ENCODE measurements around the gene SLC47A2. TPM values are rescaled to one million over a fixed set of nuclear protein-coding genes. Genes with fewer than 3 reads are reported as not detected.

The SLC47A2 gene
- total and polyA plus RNA-seq, 2 experiments from 2014 or later: not detected

DNA sequence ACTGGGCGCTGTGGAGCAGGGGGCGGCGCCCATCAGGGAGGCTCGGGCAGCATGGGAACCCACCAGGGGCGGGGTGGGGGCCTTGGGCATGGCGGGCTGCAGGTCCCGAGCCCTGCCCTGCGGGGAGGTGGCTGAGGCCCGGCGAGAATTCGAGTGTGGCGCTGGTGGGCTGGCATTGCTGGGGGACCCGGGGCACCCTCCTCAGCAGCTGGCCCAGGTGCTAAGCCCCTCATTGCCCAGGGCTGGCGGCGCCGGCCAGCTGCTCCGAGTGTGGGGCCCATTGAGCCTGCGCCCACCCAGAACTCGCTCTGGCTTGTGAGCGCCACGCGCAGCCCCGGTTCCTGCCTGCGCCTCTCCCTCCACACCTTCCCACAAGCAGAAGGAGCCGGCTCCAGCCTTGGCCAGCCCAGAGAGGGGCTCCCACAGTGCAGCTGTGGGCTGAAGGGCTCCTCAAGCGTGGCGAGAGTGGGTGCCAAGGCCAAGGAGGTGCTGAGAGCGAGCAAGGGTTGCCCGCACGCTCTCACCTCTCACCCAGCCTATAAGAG, 62.0 kb downstream of the SLC47A2 start (continued):
- TF ChIP-seq, protein P1, sequence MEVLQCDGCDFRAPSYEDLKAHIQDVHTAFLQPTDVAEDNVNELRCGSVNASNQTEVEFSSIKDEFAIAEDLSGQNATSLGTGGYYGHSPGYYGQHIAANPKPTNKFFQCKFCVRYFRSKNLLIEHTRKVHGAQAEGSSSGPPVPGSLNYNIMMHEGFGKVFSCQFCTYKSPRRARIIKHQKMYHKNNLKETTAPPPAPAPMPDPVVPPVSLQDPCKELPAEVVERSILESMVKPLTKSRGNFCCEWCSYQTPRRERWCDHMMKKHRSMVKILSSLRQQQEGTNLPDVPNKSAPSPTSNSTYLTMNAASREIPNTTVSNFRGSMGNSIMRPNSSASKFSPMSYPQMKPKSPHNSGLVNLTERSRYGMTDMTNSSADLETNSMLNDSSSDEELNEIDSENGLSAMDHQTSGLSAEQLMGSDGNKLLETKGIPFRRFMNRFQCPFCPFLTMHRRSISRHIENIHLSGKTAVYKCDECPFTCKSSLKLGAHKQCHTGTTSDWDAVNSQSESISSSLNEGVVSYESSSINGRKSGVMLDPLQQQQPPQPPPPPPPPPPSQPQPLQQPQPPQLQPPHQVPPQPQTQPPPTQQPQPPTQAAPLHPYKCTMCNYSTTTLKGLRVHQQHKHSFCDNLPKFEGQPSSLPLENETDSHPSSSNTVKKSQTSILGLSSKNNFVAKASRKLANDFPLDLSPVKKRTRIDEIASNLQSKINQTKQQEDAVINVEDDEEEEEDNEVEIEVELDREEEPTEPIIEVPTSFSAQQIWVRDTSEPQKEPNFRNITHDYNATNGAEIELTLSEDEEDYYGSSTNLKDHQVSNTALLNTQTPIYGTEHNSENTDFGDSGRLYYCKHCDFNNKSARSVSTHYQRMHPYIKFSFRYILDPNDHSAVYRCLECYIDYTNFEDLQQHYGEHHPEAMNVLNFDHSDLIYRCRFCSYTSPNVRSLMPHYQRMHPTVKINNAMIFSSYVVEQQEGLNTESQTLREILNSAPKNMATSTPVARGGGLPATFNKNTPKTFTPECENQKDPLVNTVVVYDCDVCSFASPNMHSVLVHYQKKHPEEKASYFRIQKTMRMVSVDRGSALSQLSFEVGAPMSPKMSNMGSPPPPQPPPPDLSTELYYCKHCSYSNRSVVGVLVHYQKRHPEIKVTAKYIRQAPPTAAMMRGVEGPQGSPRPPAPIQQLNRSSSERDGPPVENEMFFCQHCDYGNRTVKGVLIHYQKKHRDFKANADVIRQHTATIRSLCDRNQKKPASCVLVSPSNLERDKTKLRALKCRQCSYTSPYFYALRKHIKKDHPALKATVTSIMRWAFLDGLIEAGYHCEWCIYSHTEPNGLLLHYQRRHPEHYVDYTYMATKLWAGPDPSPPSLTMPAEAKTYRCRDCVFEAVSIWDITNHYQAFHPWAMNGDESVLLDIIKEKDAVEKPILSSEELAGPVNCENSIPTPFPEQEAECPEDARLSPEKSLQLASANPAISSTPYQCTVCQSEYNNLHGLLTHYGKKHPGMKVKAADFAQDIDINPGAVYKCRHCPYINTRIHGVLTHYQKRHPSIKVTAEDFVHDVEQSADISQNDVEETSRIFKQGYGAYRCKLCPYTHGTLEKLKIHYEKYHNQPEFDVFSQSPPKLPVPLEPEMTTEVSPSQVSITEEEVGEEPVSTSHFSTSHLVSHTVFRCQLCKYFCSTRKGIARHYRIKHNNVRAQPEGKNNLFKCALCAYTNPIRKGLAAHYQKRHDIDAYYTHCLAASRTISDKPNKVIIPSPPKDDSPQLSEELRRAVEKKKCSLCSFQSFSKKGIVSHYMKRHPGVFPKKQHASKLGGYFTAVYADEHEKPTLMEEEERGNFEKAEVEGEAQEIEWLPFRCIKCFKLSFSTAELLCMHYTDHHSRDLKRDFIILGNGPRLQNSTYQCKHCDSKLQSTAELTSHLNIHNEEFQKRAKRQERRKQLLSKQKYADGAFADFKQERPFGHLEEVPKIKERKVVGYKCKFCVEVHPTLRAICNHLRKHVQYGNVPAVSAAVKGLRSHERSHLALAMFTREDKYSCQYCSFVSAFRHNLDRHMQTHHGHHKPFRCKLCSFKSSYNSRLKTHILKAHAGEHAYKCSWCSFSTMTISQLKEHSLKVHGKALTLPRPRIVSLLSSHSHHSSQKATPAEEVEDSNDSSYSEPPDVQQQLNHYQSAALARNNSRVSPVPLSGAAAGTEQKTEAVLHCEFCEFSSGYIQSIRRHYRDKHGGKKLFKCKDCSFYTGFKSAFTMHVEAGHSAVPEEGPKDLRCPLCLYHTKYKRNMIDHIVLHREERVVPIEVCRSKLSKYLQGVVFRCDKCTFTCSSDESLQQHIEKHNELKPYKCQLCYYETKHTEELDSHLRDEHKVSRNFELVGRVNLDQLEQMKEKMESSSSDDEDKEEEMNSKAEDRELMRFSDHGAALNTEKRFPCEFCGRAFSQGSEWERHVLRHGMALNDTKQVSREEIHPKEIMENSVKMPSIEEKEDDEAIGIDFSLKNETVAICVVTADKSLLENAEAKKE (CRISPR knock-in tag; IDR thresholded peaks at IDR 0.05): no peak
- no peak for TF ChIP-seq JUNB (IDR thresholded peaks at IDR 0.05; ENCODE audit: unreplicated experiment)

DNA sequence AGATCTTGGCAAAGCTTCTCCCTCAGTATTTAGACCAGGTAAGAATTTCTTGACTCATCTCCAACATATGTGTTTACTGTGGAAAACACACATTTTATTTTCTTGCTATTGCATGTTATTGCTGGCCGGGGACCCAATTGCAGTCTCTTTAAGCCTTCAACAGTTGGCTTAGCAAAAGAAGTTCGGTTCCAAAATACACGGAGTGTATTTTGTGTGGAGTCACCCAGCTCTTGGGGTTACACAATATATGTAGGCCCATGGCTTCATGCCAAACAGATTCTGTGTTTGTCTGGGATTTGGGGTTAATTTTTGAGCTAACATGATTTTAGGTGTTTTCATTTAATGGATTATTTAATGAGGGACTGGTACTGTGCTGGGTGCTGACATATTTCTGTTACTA, 63.8 kb downstream of the SLC47A2 start:
- Histone ChIP-seq H3K4me2 (no peak overlapping the region), H3K36me3 (ENCODE audit: insufficient read depth) (peaks cover 25% of the 10 kb centered on the region), H3K9me2 (ENCODE audit: insufficient read depth) (0 out of 2 replicates have a peak, but pooled peaks cover 4% of the 10 kb centered on the region), H3K27ac (ENCODE audit: low read depth) (no peak overlapping the region), H3F3A (replicated peaks; ENCODE audit: low read depth) (peaks cover 3% of the 10 kb centered on the region; the same call in 1 of the 2 replicates), H3K4me1 (ENCODE audit: insufficient read depth) (peaks cover 15% of the 10 kb centered on the region; the same call in 1 of the 2 replicates), H3K27me3 (ENCODE audit: insufficient read depth) (peaks cover 11% of the 10 kb centered on the region; the same call in 1 of the 2 replicates), H2AFZ (no peak overlapping the region), H3K4me3 (no peak overlapping the region), H3K79me2 (replicated peaks; ENCODE audit: insufficient read depth) (peaks cover 66% of the 10 kb centered on the region), H4K20me1 (replicated peaks; ENCODE audit: insufficient read depth) (peaks cover 6% of the 10 kb centered on the region)
- H3K27me3 Mint-ChIP-seq (ENCODE audit: insufficient read depth, low read depth, poor library complexity): peaks cover 23% of the 10 kb centered on the region
- peaks cover 31% of the 10 kb centered on the region for H3K9me3 Mint-ChIP-seq
- H3K36me3 Mint-ChIP-seq (ENCODE audit: low read depth): peaks cover 64% of the 10 kb centered on the region
- no peak overlapping the region for H3K27ac Mint-ChIP-seq
- no peak overlapping the region for H3K4me3 Mint-ChIP-seq
- DNase-seq (ENCODE audit: low spot score) (no peak), ATAC-seq (no peak)
- peaks cover 19% of the 10 kb centered on the region for H3K4me1 Mint-ChIP-seq
- TF ChIP-seq, protein P1 (CRISPR knock-in tag; IDR thresholded peaks at IDR 0.05): no peak
- TF ChIP-seq POLR2AphosphoS5 (IDR thresholded peaks at IDR 0.05; ENCODE audit: low read depth) (no peak), NANOG (IDR thresholded peaks at IDR 0.05; ENCODE audit: borderline replicate concordance) (no peak), EZH2 (IDR thresholded peaks at IDR 0.05; ENCODE audit: low read depth, unreplicated experiment) (no peak), JUNB (IDR thresholded peaks at IDR 0.05; ENCODE audit: unreplicated experiment) (no peak), ZNF114 (CRISPR knock-in tag; IDR thresholded peaks at IDR 0.05) (no peak)
- TF ChIP-seq, protein P2, sequence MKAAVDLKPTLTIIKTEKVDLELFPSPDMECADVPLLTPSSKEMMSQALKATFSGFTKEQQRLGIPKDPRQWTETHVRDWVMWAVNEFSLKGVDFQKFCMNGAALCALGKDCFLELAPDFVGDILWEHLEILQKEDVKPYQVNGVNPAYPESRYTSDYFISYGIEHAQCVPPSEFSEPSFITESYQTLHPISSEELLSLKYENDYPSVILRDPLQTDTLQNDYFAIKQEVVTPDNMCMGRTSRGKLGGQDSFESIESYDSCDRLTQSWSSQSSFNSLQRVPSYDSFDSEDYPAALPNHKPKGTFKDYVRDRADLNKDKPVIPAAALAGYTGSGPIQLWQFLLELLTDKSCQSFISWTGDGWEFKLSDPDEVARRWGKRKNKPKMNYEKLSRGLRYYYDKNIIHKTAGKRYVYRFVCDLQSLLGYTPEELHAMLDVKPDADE (IDR thresholded peaks at IDR 0.05): no peak
